Pancreas (tissue), 10 donors: ENCODE data around the gene FAM53B. TPM values are rescaled to one million over a fixed set of nuclear protein-coding genes. Genes with fewer than 3 reads are reported as not detected.

ENCODE experiments used
- ATAC-seq, 4 donors: fragments of 200-7000 bp; cut with Tn5 transposase; one replicate each; pipeline versions ENCODE4 v1.8.0 to v1.9.1; 2020; ENCODE audit warnings: mild to moderate bottlenecking in 4 of 4, moderate library complexity in 4 of 4
- DNase-seq, 6 donors: peaks; one replicate each; pipeline ENCODE4 v3.0.0-alpha.2; 2020
- FAIRE-seq: peaks from 2 replicates; lab custom pipeline; 2012; peaks lifted over from hg19 to GRCh38; lab: Jason Lieb, UNC
- H3K27ac ChIP-seq, 4 donors: fragments of 200-600 bp; sonication (generic); 1 replicate in 3 of 4; 2 replicates in 1 of 4; pipeline versions ENCODE4 v1.5.0 to v1.8.0; 2020
- H3K27me3 ChIP-seq, 4 donors: fragments of 200-600 bp; one replicate each; pipeline ENCODE4 v1.8.0; 2021
- H3K36me3 ChIP-seq, 3 donors: fragments of 200-600 bp; sonication (generic) in 1 of 3; one replicate each; pipeline versions ENCODE4 v1.5.0 to v1.8.0; 2020 to 2021
- H3K4me1 ChIP-seq, 3 donors: fragments of 200-600 bp; one replicate each; pipeline ENCODE4 v1.8.0; 2021
- H3K4me3 ChIP-seq, 4 donors: fragments of 200-600 bp; sonication (generic) in 2 of 4; one replicate each; pipeline versions ENCODE4 v1.5.0 to v1.8.0; 2020 to 2021
- H3K9me3 ChIP-seq, 4 donors: fragments of 200-600 bp; one replicate each; pipeline ENCODE4 v1.8.0; 2021
- WGBS, 2 donors: extraction: QIAGEN DNeasy Blood & Tissue Kit; methylation state at CpG; one replicate each; pipeline ENCODE4 v1.1.7; 2013; 5-methylcytosine and 5-hydroxymethylcytosine counted together
- intact Hi-C, 3 donors: fragments of 100-400 bp; cut with DNase I; formaldehyde crosslinking; loops; one replicate each; pipeline versions ENCODE4 v1.11.1 to v1.14.2; 2022
- polyA plus RNA-seq, 2 donors: library from polyadenylated mRNA; stranded (reverse); fragments of 200-250 nt; gene quantifications; one replicate each; pipeline ENCODE4 v1.2.3, GENCODE V29; 2013
- total RNA-seq, 6 donors: library from RNA; stranded (reverse); fragmentation: NEBNext Ultra II Directional in 4 of 6; extraction: Animal tissue kit (Norgen Biotek cat#: 25700) in 4 of 6; gene quantifications; one replicate each; pipeline versions ENCODE4 v1.2.1 to v1.2.4, GENCODE V29; 2021 to 2023
- TF ChIP-seq, protein P1 (sequence below), 4 donors: fragments of 200-600 bp; sonication (generic) in 3 of 4; IDR thresholded peaks; one replicate each; pipeline versions ENCODE4 v1.5.0 to v1.8.0; 2021; ENCODE audit warnings: antibody characterized with exemption in 4 of 4
- donor health status: healthy with polysubstance abuse.
- donor health status: DM: no; HTN: no; CAD: no; lungs with moderate emphysema.
- donor health status: DM: no; HTN: no; CAD: no.
- donor health status: control.
- donor health status: control.
- donor health status: Bipolar disorder and iron deficiency.
- donor health status: DM: yes; HTN: yes; CAD: no.
- donor health status: DM: no; HTN: no; CAD: no.
- donor health status: DM: no; HTN: no; CAD: no.
- donor health status: DM: yes; HTN: yes; CAD: no.

FAM53B gene
- total and polyA plus RNA-seq, 8 donors, result 5.3 to 16.4 (median 8.5) TPM

DNA sequence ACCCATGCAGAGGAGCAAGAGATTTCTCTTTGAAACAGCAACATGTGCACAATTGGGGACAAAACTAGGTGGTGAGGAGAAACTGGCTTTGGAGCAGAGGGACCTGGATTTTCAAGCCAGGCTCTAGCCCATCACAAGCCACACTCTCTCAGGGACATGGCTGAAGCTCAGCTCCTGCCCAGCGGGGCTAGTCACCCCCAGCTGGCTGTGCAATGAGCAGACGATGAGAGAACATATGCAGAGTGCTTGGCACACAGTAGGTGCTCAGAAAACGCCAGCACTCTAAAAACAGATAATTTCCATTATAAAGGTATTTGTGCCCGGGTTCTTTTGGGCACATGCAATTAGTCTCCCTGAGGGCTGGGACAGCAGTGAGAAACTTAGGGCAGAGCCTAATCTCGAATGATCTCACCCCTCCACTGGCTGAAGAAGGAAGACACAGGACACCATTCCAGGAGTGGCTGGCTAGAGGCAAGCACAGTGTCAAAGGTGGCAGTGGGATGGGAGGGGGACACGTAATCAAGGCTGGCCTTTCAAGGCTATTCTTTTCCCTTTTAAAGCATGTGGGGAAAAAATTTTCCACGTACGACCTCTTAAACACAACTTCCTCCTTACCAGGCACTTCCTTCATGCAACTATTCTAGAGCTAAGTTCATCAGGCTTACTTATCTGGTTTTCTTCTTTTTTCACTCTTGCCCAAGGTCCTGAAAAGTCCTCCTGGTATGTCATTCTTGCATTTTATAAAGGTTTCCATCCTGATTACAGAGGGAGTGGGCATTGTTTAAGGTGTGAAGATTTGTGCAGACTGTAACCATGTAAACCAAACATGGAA, 15.1 kb downstream of the FAM53B start:
- no peak overlapping the region for H3K4me3 ChIP-seq
- H3K27me3 ChIP-seq, result no peaks in the 10 kb centered on the region
- H3K36me3 ChIP-seq, result no peaks in the 10 kb centered on the region
- TF ChIP-seq, protein P1, sequence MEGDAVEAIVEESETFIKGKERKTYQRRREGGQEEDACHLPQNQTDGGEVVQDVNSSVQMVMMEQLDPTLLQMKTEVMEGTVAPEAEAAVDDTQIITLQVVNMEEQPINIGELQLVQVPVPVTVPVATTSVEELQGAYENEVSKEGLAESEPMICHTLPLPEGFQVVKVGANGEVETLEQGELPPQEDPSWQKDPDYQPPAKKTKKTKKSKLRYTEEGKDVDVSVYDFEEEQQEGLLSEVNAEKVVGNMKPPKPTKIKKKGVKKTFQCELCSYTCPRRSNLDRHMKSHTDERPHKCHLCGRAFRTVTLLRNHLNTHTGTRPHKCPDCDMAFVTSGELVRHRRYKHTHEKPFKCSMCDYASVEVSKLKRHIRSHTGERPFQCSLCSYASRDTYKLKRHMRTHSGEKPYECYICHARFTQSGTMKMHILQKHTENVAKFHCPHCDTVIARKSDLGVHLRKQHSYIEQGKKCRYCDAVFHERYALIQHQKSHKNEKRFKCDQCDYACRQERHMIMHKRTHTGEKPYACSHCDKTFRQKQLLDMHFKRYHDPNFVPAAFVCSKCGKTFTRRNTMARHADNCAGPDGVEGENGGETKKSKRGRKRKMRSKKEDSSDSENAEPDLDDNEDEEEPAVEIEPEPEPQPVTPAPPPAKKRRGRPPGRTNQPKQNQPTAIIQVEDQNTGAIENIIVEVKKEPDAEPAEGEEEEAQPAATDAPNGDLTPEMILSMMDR (IDR thresholded peaks at IDR 0.05), result no peak
- intact Hi-C loops, result no loop called here
- FAIRE-seq, result no peak
- 82 to 83% methylated on average over 8 of the region's 8 CpGs for WGBS, 2 donors
- peak overlapping the region in 2 of 4 donors; percentile 31 to 60 for H3K27ac ChIP-seq
- H3K9me3 ChIP-seq, result no peaks in the 10 kb centered on the region
- peak in 2 of 4 donors; percentile 42 to 43 for ATAC-seq
- peaks cover 0 to 21% (median 7%) of the 10 kb centered on the region in 3 donors for H3K4me1 ChIP-seq
- no peak for DNase-seq

DNA sequence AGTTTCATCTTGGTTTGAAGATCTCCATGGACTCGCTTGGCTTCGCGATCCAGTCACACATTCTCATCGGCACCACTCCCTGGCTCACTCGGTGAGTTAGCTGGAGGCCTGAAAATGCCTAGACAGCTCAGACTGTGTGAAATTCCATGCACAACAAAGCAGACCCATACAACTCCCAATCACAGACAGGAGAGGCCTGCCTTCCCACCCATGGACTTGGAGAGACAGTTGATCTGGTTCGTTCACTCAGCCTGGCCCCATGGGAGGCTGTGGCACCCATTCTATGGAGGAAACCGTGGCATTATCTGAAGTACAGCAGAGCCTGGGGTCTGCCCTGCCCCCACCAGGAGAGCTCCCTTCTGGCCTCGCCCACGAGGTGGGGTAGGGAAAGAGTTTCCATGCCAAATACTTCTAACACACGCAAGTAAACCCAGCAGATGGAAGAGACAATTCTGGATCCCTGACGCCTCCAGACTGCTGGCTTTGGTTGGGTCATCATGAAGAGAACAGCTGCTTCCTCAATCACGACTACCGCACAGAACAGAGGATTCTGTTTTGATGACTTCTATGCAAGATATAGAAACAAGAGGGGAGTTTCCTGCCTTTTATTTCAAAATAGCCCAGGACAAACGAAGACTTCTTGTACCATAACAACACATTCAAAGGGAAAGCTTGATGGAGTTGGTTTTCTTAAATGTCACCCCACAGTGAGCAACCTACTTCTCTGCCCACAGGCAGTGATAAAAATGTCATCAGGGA, 15.9 kb downstream of the FAM53B start:
- intact Hi-C loops, result no loop called here
- H3K4me1 ChIP-seq, result peaks cover 0 to 26% (median 7%) of the 10 kb centered on the region in 3 donors
- FAIRE-seq (no peak), DNase-seq (no peak), ATAC-seq (peak in 2 of 4 donors; percentile 55 to 59)
- TF ChIP-seq, protein P1 (IDR thresholded peaks at IDR 0.05), result no peak
- H3K36me3 ChIP-seq, result no peaks in the 10 kb centered on the region
- H3K9me3 ChIP-seq, result no peaks in the 10 kb centered on the region
- no peak overlapping the region for H3K4me3 ChIP-seq
- H3K27ac ChIP-seq, result peak overlapping the region in 2 of 4 donors; percentile 31 to 60
- 88 to 89% methylated on average over 14 of the region's 14 CpGs for WGBS, 2 donors
- no peaks in the 10 kb centered on the region for H3K27me3 ChIP-seq

DNA sequence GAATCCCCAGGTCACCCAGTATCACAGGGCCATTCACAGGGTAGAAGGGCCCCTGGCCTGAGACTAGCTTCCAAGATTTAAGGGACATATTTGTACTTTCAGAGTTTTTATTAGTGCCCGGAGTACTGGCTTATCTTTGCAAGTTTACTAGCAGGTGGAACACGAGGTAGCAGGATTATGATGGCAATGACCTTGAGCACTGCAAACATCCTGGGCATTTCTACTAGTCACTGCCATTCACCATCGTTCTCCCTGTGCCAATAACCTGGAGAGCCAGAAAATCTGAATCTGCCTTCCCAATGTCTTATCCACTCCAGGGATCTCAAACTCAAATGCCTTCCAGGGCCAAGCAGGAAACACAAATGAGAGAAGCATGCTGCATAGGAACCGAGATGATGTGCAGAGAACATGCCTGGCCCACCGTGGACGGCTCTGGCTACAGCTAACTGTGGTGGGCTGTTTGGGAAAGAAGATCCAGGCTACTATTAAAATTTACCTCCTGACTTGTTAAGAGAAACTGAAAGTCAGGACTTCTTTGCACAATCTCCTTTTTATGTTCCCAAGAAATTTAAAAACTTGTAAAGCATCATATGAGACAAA, 16.7 kb downstream of the FAM53B start:
- intact Hi-C loops, result no loop called here
- WGBS, 2 donors, result 36 to 42% methylated on average over 6 of the region's 6 CpGs
- TF ChIP-seq, protein P1 (IDR thresholded peaks at IDR 0.05), result no peak
- DNase-seq, result peak in 1 of 6 donors; percentile 35
- H3K4me3 ChIP-seq, result no peak overlapping the region
- peak overlapping the region in 2 of 4 donors; percentile 24 to 60 for H3K27ac ChIP-seq
- no peaks in the 10 kb centered on the region for H3K27me3 ChIP-seq
- H3K9me3 ChIP-seq, result no peaks in the 10 kb centered on the region
- peak in 3 of 4 donors; percentile 47 to 82 (median 61) for ATAC-seq
- H3K4me1 ChIP-seq, result peaks cover 0 to 33% (median 7%) of the 10 kb centered on the region in 3 donors
- FAIRE-seq, result no peak
- no peaks in the 10 kb centered on the region for H3K36me3 ChIP-seq

DNA sequence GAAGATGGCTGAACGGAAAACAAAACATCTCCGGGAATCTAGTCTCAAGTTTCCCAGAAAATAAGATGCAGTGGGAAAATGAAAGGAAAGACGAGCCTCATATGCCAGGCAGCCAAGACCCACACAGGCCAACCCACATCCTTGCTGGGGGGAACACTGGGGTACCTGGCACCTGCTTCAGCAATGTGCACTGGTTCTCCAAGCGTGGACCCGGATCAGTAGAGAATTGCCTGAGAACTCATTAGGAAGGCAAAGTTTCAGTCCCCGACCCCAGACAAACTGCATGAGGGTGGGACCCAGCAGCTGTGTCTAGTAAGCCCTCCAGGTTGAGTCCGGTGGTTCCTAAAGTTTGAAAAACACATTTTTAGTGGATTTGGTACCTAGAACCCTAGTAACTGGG, 18.4 kb downstream of the FAM53B start:
- ATAC-seq, result no peak
- Histone ChIP-seq H3K27ac (no peak overlapping the region), H3K4me1 (peaks cover 0 to 44% (median 7%) of the 10 kb centered on the region in 3 donors), H3K4me3 (no peak overlapping the region), H3K27me3 (no peaks in the 10 kb centered on the region), H3K36me3 (no peaks in the 10 kb centered on the region), H3K9me3 (no peaks in the 10 kb centered on the region)
- WGBS, 2 donors, result 93 to 96% methylated on average over 7 of the region's 7 CpGs
- intact Hi-C loops, result no loop called here
- no peak for DNase-seq
- TF ChIP-seq, protein P1 (IDR thresholded peaks at IDR 0.05), result no peak
- no peak for FAIRE-seq
